ENCODE data around the gene TRMO.

The TRMO gene

GRCh38 chr9:97904725-97905124 lies 17.6 kb downstream of the TRMO start:
- FAIRE-seq (no peak), DNase-seq (ENCODE audit: low spot score) (no peak)

- FAIRE-seq: no peak
These were observed 19.1 kb downstream of the TRMO start for GRCh38 chr9:97903177-97903576.

GRCh38 chr9:97900738-97901565 lies 21.3 kb downstream of the TRMO start:
- FAIRE-seq: no peak

More at GRCh38 chr9:97903177-97903576, 19.1 kb downstream of the TRMO start:
- DNase-seq (ENCODE audit: low spot score): no peak

GRCh38 chr9:97900103-97900737 lies 22.1 kb downstream of the TRMO start:
- DNase-seq (ENCODE audit: low spot score) (no peak), FAIRE-seq (no peak)

More at GRCh38 chr9:97900738-97901565, 21.3 kb downstream of the TRMO start:
- peak; percentile 51 for DNase-seq (ENCODE audit: low spot score)

- DNase-seq (ENCODE audit: low spot score): peak; percentile 26
- FAIRE-seq: peak; percentile 66
These were observed 26.5 kb downstream of the TRMO start for GRCh38 chr9:97895695-97896332.

- DNase-seq (ENCODE audit: low spot score): no peak
- FAIRE-seq: no peak
These were observed 27.1 kb downstream of the TRMO start for GRCh38 chr9:97895211-97895610.

- DNase-seq (ENCODE audit: low spot score) (no peak), FAIRE-seq (no peak)
These were observed 29.9 kb downstream of the TRMO start for GRCh38 chr9:97892421-97892820.

- no peak for FAIRE-seq
- no peak for DNase-seq (ENCODE audit: low spot score)
These were observed 30.6 kb downstream of the TRMO start for GRCh38 chr9:97891736-97892135.

GRCh38 chr9:97889941-97890887 lies 32.1 kb downstream of the TRMO start:
- DNase-seq (ENCODE audit: low spot score): peak; percentile 43
- FAIRE-seq: no peak

- FAIRE-seq (no peak), DNase-seq (ENCODE audit: low spot score) (no peak)
These were observed 42.0 kb downstream of the TRMO start for GRCh38 chr9:97880336-97880735.

GRCh38 chr9:97876061-97876460 lies 46.2 kb downstream of the TRMO start:
- DNase-seq (ENCODE audit: low spot score) (no peak), FAIRE-seq (no peak)

GRCh38 chr9:97875111-97875510 lies 47.2 kb downstream of the TRMO start:
- FAIRE-seq: no peak
- DNase-seq (ENCODE audit: low spot score): no peak

- FAIRE-seq (no peak), DNase-seq (ENCODE audit: low spot score) (no peak)
These were observed 47.7 kb downstream of the TRMO start for GRCh38 chr9:97874624-97875023.

- FAIRE-seq: peak; percentile 5
- DNase-seq (ENCODE audit: low spot score): peak; percentile 78
These were observed 48.4 kb downstream of the TRMO start for GRCh38 chr9:97873882-97874281.

GRCh38 chr9:97873425-97873824 lies 48.9 kb downstream of the TRMO start:
- FAIRE-seq (no peak), DNase-seq (ENCODE audit: low spot score) (no peak)

GRCh38 chr9:97868859-97869258 lies 53.4 kb downstream of the TRMO start:
- FAIRE-seq (no peak), DNase-seq (ENCODE audit: low spot score) (no peak)

- no peak for FAIRE-seq
- no peak for DNase-seq (ENCODE audit: low spot score)
These were observed 55.5 kb downstream of the TRMO start for GRCh38 chr9:97866848-97867247.

GRCh38 chr9:97866300-97866699 lies 56.0 kb downstream of the TRMO start:
- FAIRE-seq: no peak

GRCh38 chr9:97864396-97864795 lies 57.9 kb downstream of the TRMO start:
- FAIRE-seq: no peak
- DNase-seq (ENCODE audit: low spot score): no peak

More at GRCh38 chr9:97866300-97866699, 56.0 kb downstream of the TRMO start:
- no peak for DNase-seq (ENCODE audit: low spot score)

GRCh38 chr9:97863314-97863713 lies 59.0 kb downstream of the TRMO start:
- no peak for DNase-seq (ENCODE audit: low spot score)
- no peak for FAIRE-seq

GRCh38 chr9:97861148-97861475 lies 61.2 kb downstream of the TRMO start:
- DNase-seq (ENCODE audit: low spot score): no peak
- no peak for FAIRE-seq

All from urothelium cell line (cell line).